ENCODE data around the gene FARP1. TPM values are rescaled to one million over a fixed set of nuclear protein-coding genes. Genes with fewer than 3 reads are reported as not detected.

Gene FARP1
- total RNA-seq (2014; rRNA removed; shearing (Covaris generic)) = 1.5 and 2.6 TPM in 2 replicates
- polyA plus RNA-seq (2014; cell fraction: nucleus; rRNA removed) = 1.6 and 4.6 TPM in 2 replicates

- peak; percentile 33 for DNase-seq (ENCODE audit: extremely low read depth, low read depth)
Observed at GRCh38 chr13:98142380-98143156, at the start of gene FARP1. TSS of gene FARP1 (plus strand) at chr13:98143094. CDS start at chr13:98213243, 70,149 bp downstream.

GRCh38 chr13:98094678-98095266 is 48.1 kb upstream of the FARP1 start:
- DNase-seq (ENCODE audit: extremely low read depth, low read depth) = no peak

GRCh38 chr13:98096059-98096458 is 46.8 kb upstream of the FARP1 start:
- DNase-seq (ENCODE audit: extremely low read depth, low read depth) = no peak

- DNase-seq (ENCODE audit: extremely low read depth, low read depth) = no peak
Observed at GRCh38 chr13:98097749-98098148, 45.1 kb upstream of the FARP1 start.

GRCh38 chr13:98098516-98098915 is 44.4 kb upstream of the FARP1 start:
- DNase-seq (ENCODE audit: extremely low read depth, low read depth) = no peak

- DNase-seq (ENCODE audit: extremely low read depth, low read depth) = no peak
Observed at GRCh38 chr13:98099627-98100026, 43.3 kb upstream of the FARP1 start.

- DNase-seq (ENCODE audit: extremely low read depth, low read depth) = no peak
Observed at GRCh38 chr13:98100481-98100880, 42.4 kb upstream of the FARP1 start.

- DNase-seq (ENCODE audit: extremely low read depth, low read depth) = no peak
Observed at GRCh38 chr13:98103531-98103930, 39.4 kb upstream of the FARP1 start.

- no peak for DNase-seq (ENCODE audit: extremely low read depth, low read depth)
Observed at GRCh38 chr13:98103942-98104880, 38.7 kb upstream of the FARP1 start.

GRCh38 chr13:98105929-98106336 is 37.0 kb upstream of the FARP1 start:
- DNase-seq (ENCODE audit: extremely low read depth, low read depth) = no peak

GRCh38 chr13:98108341-98108740 is 34.6 kb upstream of the FARP1 start:
- DNase-seq (ENCODE audit: extremely low read depth, low read depth) = no peak

- no peak for DNase-seq (ENCODE audit: extremely low read depth, low read depth)
Observed at GRCh38 chr13:98109226-98109853, 33.6 kb upstream of the FARP1 start.

GRCh38 chr13:98110749-98111148 is 32.1 kb upstream of the FARP1 start:
- no peak for DNase-seq (ENCODE audit: extremely low read depth, low read depth)

- DNase-seq (ENCODE audit: extremely low read depth, low read depth) = no peak
Observed at GRCh38 chr13:98111168-98112098, 31.5 kb upstream of the FARP1 start.

- DNase-seq (ENCODE audit: extremely low read depth, low read depth) = no peak
Observed at GRCh38 chr13:98112456-98112855, 30.4 kb upstream of the FARP1 start.

GRCh38 chr13:98118865-98119264 is 24.0 kb upstream of the FARP1 start:
- DNase-seq (ENCODE audit: extremely low read depth, low read depth) = no peak

- DNase-seq (ENCODE audit: extremely low read depth, low read depth) = no peak
Observed at GRCh38 chr13:98123176-98123575, 19.7 kb upstream of the FARP1 start.

- no peak for DNase-seq (ENCODE audit: extremely low read depth, low read depth)
Observed at GRCh38 chr13:98129059-98129746, 13.7 kb upstream of the FARP1 start.

- DNase-seq (ENCODE audit: extremely low read depth, low read depth) = no peak
Observed at GRCh38 chr13:98133946-98134345, 8.9 kb upstream of the FARP1 start.
